B cell (primary cell): ENCODE data around the gene SHBG. TPM values are rescaled to one million over a fixed set of nuclear protein-coding genes. Genes with fewer than 3 reads are reported as not detected.

Source experiments
- ATAC-seq: fragments of 200-7000 bp; cut with Tn5 transposase; one replicate; pipeline ENCODE4 v1.10.0; 2021; ENCODE audit warnings: low read depth, mild to moderate bottlenecking, moderate number of reproducible peaks, moderate library complexity
- CTCF ChIA-PET: fragments of 350-600 bp; sonication (Branson Sonifier 250); formaldehyde crosslinking; loops from one replicate; lab custom pipeline; 2021; ENCODE audit warnings: antibody characterized with exemption, inconsistent platforms; lab: Charles Lee
- POLR2A ChIA-PET: fragments of 350-600 bp; sonication (Branson Sonifier 250); formaldehyde crosslinking; loops from one replicate; lab custom pipeline; 2021; ENCODE audit warnings: antibody characterized with exemption; lab: Charles Lee
- DNase-seq: peaks from one replicate; pipeline ENCODE4 v3.0.0; 2013
- H2AFZ ChIP-seq: 2 replicates; pipeline ENCODE4 v1.6.1; 2012; ENCODE audit warnings: mild to moderate bottlenecking, low read depth, low read length; ENCODE audit not compliant: insufficient read depth, poor library complexity, severe bottlenecking
- H3K27ac ChIP-seq, 2 donors: 1 replicate in 1 of 2; 2 replicates in 1 of 2; pipeline ENCODE4 v1.5.1; 2012 to 2013; ENCODE audit warnings: low read length in 2 of 2, mild to moderate bottlenecking in 2 of 2, moderate library complexity in 1 of 2
- H3K27me3 ChIP-seq, 4 experiments: fragments of 200-600 bp in 1 of 4; sonication (generic) in 1 of 4; replicated peaks in 1 of 4; 1 replicate in 2 of 4; 2 replicates in 2 of 4; pipeline versions ENCODE4 v1.6.1 to v1.7.0; 2013 to 2016; ENCODE audit warnings: low read length in 3 of 4, mild to moderate bottlenecking in 2 of 4, mixed read lengths in 1 of 4, moderate library complexity in 1 of 4; ENCODE audit not compliant: insufficient read depth in 4 of 4, control insufficient read depth in 3 of 4; ENCODE audit errors: control extremely low read depth in 1 of 4
- H3K36me3 ChIP-seq, 2 experiments: replicated peaks in 1 of 2; 1 replicate in 1 of 2; 2 replicates in 1 of 2; pipeline versions ENCODE4 v1.6.1 to v1.7.1; 2013; ENCODE audit warnings: low read length in 1 of 2; ENCODE audit not compliant: insufficient read depth in 2 of 2, control insufficient read depth in 1 of 2; ENCODE audit errors: control extremely low read depth in 1 of 2, extremely low read depth in 1 of 2
- H3K4me1 ChIP-seq, 2 donors: fragments of 200-600 bp in 1 of 2; sonication (generic) in 1 of 2; 1 replicate in 1 of 2; 2 replicates in 1 of 2; pipeline versions ENCODE4 v1.5.1 to v1.6.1; 2013 to 2017; ENCODE audit warnings: low read length in 2 of 2; ENCODE audit not compliant: control insufficient read depth in 2 of 2, insufficient read depth in 2 of 2
- H3K4me2 ChIP-seq: replicated peaks from 2 replicates; pipeline ENCODE3; 2012; ENCODE audit warnings: mild to moderate bottlenecking, low read depth, low read length; ENCODE audit not compliant: poor library complexity, severe bottlenecking
- H3K4me3 ChIP-seq, 5 experiments: fragments of 200-600 bp in 1 of 5; sonication (generic) in 1 of 5; 1 replicate in 3 of 5; 2 replicates in 2 of 5; pipeline versions ENCODE4 v1.5.1 to v1.7.0; 2011 to 2016; ENCODE audit warnings: low read length in 4 of 5, mild to moderate bottlenecking in 4 of 5, low read depth in 2 of 5, control low read depth in 1 of 5, moderate library complexity in 1 of 5; ENCODE audit not compliant: insufficient read depth in 1 of 5; ENCODE audit errors: control extremely low read depth in 1 of 5, extremely low read depth in 1 of 5
- H3K79me2 ChIP-seq: fragments of 200-600 bp; sonication (generic); one replicate; pipeline ENCODE4 v1.6.0; 2016; ENCODE audit warnings: low read length; ENCODE audit not compliant: control insufficient read depth, insufficient read depth
- H3K9ac ChIP-seq: fragments of 200-600 bp; sonication (generic); 2 replicates; pipeline ENCODE4 v1.6.1; 2017; ENCODE audit warnings: mild to moderate bottlenecking, low read length, moderate library complexity
- H3K9me3 ChIP-seq, 3 donors: one replicate each; pipeline versions ENCODE4 v1.6.1 to v1.7.1; 2013; ENCODE audit warnings: low read length in 2 of 3; ENCODE audit not compliant: control insufficient read depth in 2 of 3, insufficient read depth in 1 of 3; ENCODE audit errors: control extremely low read depth in 1 of 3
- H4K20me1 ChIP-seq: 2 replicates; pipeline ENCODE4 v1.6.0; 2012; ENCODE audit warnings: mild to moderate bottlenecking, low read length; ENCODE audit not compliant: insufficient read depth, control insufficient read depth, poor library complexity, severe bottlenecking
- H3K27ac Mint-ChIP-seq: one replicate; pipeline ENCODE4 v1.8.0; 2021; ENCODE audit warnings: mixed read lengths
- H3K27me3 Mint-ChIP-seq: one replicate; pipeline ENCODE4 v1.8.0; 2021; ENCODE audit warnings: mixed read lengths
- H3K4me1 Mint-ChIP-seq: one replicate; pipeline ENCODE4 v1.8.0; 2021; ENCODE audit warnings: mixed read lengths
- H3K4me3 Mint-ChIP-seq: one replicate; pipeline ENCODE4 v1.8.0; 2021; ENCODE audit warnings: mixed read lengths
- H3K9me3 Mint-ChIP-seq: one replicate; pipeline ENCODE4 v1.8.0; 2022; ENCODE audit warnings: mixed read lengths; ENCODE audit not compliant: insufficient read depth
- CTCF ChIP-seq: fragments of 200-600 bp; IDR thresholded peaks from one replicate; pipeline ENCODE4 v1.8.0; 2022; ENCODE audit warnings: antibody characterized with exemption, mild to moderate bottlenecking
- EZH2 ChIP-seq: IDR thresholded peaks from 2 replicates; pipeline ENCODE4 v1.6.1; 2012; ENCODE audit warnings: borderline replicate concordance, low read depth, mild to moderate bottlenecking, moderate library complexity, low read length; ENCODE audit not compliant: insufficient read depth, poor library complexity, severe bottlenecking
- WGBS: methylation state at CpG from one replicate; pipeline ENCODE4 v1.1.5; 2013; ENCODE audit warnings: missing lambda C conversion rate; ENCODE audit not compliant: insufficient coverage; 5-methylcytosine and 5-hydroxymethylcytosine counted together
- intact Hi-C: fragments of 100-400 bp; cut with micrococcal nuclease; formaldehyde crosslinking; loops from one replicate; pipeline ENCODE4 v1.10.0; 2022
- polyA plus RNA-seq: library from polyadenylated mRNA; depleted of rRNA; stranded (reverse); fragments of >200 nt; gene quantifications from 2 replicates; pipeline ENCODE4 v1.2.3, GENCODE V29; 2012
- total RNA-seq, 2 donors: library from RNA; stranded (reverse); fragments of 120-200 nt in 1 of 2; gene quantifications; 1 replicate in 1 of 2; 2 replicates in 1 of 2; pipeline versions ENCODE4 v1.2.3 to v1.2.4, GENCODE V29; 2013 to 2022

Gene SHBG
- total and polyA plus RNA-seq, 2 donors (not counting 1 experiment from before 2014, with no cell fraction given), result 0.10 TPM; not detected in 1

- H3K27ac Mint-ChIP-seq, result no peak overlapping the region
- peaks cover 12% of the 10 kb centered on the region for H3K27me3 Mint-ChIP-seq
- peaks cover 0 to 19% (median 6%) of the 10 kb centered on the region in 4 experiments for H3K27me3 ChIP-seq
- no peaks in the 10 kb centered on the region for H3K9me3 Mint-ChIP-seq
- peaks cover 6% of the 10 kb centered on the region for H3K4me1 Mint-ChIP-seq
- TF ChIP-seq EZH2, result no peak
- TF ChIP-seq CTCF, result no peak
- no peak overlapping the region for H3K4me2 ChIP-seq
- H4K20me1 ChIP-seq, result no peaks in the 10 kb centered on the region
- no peak overlapping the region for H3K27ac ChIP-seq
- no peak overlapping the region for H2AFZ ChIP-seq
- ChIA-PET POLR2A (no interaction called here), CTCF (no interaction called here)
- peaks cover under 1 to 8% of the 10 kb centered on the region in 2 donors for H3K4me1 ChIP-seq
- H3K36me3 ChIP-seq, result no peaks in the 10 kb centered on the region
- no peaks in the 10 kb centered on the region for H3K9me3 ChIP-seq
- intact Hi-C loops, result no loop called here
- no peak overlapping the region for H3K4me3 ChIP-seq
- DNase-seq (no peak), ATAC-seq (no peak)
- no peak overlapping the region for H3K9ac ChIP-seq
- 57% methylated on average over 3 of the region's 4 CpGs for WGBS
- H3K79me2 ChIP-seq, result no peaks in the 10 kb centered on the region
- H3K4me3 Mint-ChIP-seq, result no peak overlapping the region
Observed at GRCh38 chr17:7644775-7645174, 14.8 kb downstream of the SHBG start.

- Histone ChIP-seq H3K79me2 (no peaks in the 10 kb centered on the region), H3K4me3 (no peak overlapping the region), H3K36me3 (no peaks in the 10 kb centered on the region), H4K20me1 (no peaks in the 10 kb centered on the region), H3K27me3 (peaks cover 0 to 34% (median 17%) of the 10 kb centered on the region in 4 experiments), H3K27ac (no peak overlapping the region), H3K4me2 (no peak overlapping the region), H3K9me3 (peaks cover 0 to 6% (median 0%) of the 10 kb centered on the region in 3 donors), H3K9ac (no peak overlapping the region), H2AFZ (no peak overlapping the region), H3K4me1 (peaks cover 15 to 24% of the 10 kb centered on the region in 2 donors)
- TF ChIP-seq CTCF (no peak), EZH2 (no peak)
- no peak for ATAC-seq
- Mint-ChIP-seq H3K4me1 (peaks cover 20% of the 10 kb centered on the region), H3K9me3 (no peaks in the 10 kb centered on the region), H3K27me3 (peaks cover 26% of the 10 kb centered on the region), H3K27ac (no peak overlapping the region), H3K4me3 (no peak overlapping the region)
- no peak for DNase-seq
- CTCF ChIA-PET, result interaction anchor here (0.7 to 1.7 kb wide), 3 partner anchors 15 to 133 kb away, joined by 3 to 4 read pairs (median 3); no protein-coding TSS in a partner anchor
- POLR2A ChIA-PET, result no interaction called here
- intact Hi-C loops, result no loop called here
- 95% methylated on average over 8 of the region's 9 CpGs for WGBS
Observed at GRCh38 chr17:7646457-7646856, 16.5 kb downstream of the SHBG start.
